Activated T-cell treated with anti-CD3 and anti-CD28 coated beads for 4 hours (primary cell): Measurements from ENCODE around the gene CCDC146.
"Not testable (repeated sequence)": the region's sequence is repeated elsewhere in the genome, so short reads cannot be mapped to it uniquely, and the experiment has no call there.

Experiments
- DNase-seq: peaks from one replicate; pipeline ENCODE4 v3.0.0-alpha.2; 2020

Gene CCDC146, protein sequence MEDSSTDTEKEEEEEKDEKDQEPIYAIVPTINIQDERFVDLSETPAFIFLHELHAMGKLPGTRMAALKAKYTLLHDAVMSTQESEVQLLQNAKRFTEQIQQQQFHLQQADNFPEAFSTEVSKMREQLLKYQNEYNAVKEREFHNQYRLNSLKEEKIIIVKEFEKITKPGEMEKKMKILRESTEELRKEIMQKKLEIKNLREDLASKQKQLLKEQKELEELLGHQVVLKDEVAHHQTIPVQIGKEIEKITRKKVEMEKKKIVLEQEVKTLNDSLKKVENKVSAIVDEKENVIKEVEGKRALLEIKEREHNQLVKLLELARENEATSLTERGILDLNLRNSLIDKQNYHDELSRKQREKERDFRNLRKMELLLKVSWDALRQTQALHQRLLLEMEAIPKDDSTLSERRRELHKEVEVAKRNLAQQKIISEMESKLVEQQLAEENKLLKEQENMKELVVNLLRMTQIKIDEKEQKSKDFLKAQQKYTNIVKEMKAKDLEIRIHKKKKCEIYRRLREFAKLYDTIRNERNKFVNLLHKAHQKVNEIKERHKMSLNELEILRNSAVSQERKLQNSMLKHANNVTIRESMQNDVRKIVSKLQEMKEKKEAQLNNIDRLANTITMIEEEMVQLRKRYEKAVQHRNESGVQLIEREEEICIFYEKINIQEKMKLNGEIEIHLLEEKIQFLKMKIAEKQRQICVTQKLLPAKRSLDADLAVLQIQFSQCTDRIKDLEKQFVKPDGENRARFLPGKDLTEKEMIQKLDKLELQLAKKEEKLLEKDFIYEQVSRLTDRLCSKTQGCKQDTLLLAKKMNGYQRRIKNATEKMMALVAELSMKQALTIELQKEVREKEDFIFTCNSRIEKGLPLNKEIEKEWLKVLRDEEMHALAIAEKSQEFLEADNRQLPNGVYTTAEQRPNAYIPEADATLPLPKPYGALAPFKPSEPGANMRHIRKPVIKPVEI

GRCh38 chr7:77121860-77122681, at the start of gene CCDC146:
TSS of gene CCDC146 (plus strand) at chr7:77122615. CDS start at chr7:77167669, 45,054 bp downstream.
- DNase-seq, result peak; percentile 89

- not testable (repeated sequence) for DNase-seq
Measured at GRCh38 chr7:77074786-77075396, 47.5 kb upstream of the CCDC146 start.

GRCh38 chr7:77077060-77077459, 45.4 kb upstream of the CCDC146 start:
- not testable (repeated sequence) for DNase-seq

DNA sequence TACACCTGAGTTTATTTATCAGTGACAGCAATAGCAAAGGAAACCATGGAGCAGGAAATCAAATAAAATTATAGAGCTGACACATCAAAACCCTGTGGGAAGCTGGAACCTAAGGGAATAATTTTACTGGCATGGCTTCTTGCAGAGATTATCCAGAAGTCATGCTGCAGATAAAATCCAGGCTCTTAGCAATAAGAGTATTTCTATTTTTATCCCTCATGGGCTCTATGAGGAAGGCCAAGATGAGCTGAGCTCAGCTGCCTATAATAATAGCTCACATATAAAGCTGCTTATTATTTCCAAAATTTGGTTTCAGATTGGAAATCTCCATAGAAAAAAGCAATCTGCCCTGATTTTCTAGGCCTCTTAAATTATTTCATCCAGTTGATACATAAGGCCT, 43.3 kb upstream of the CCDC146 start:
- DNase-seq, result not testable (repeated sequence)

- not testable (repeated sequence) for DNase-seq
Measured at GRCh38 chr7:77079624-77080023, 42.8 kb upstream of the CCDC146 start.

GRCh38 chr7:77080236-77080635, 42.2 kb upstream of the CCDC146 start:
- DNase-seq, result not testable (repeated sequence)

DNA sequence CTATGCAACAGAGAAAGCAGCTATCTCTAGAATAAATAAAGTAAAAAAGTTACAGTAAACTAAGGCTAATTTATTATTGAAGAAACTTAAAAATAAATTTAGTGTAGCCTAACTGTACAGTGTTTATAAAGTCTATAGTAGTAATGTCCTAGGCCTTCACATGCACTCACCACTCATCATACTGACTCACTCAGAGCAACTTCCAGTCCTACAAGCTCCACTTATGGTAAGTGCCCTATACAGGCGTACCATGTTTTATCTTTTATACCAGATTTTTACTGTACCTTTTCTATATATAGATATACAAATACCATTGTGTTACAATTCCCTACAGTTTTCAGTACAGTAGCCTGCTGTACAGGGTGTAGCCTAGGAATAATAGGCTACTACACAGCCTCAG, 40.2 kb upstream of the CCDC146 start:
- DNase-seq, result not testable (repeated sequence)

DNA sequence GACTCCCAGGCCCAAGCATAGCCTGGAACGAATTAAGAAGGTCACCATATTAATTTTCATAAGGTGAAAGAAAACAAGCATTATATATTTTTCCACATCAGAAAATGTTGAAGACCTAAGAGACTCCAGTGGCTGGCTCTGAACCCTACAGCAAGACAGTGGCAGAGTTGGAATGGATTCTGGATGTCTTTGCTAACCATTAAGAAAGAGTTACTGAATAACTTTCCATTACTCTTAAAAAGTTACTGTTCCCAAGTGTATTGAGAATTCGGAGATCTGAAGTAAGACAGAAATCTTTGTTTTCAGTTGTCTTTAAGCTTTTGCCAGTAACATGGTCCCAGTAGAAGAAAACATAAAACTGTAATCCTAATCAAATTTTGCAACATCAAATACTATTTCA, 30.1 kb upstream of the CCDC146 start:
- not testable (repeated sequence) for DNase-seq

DNA sequence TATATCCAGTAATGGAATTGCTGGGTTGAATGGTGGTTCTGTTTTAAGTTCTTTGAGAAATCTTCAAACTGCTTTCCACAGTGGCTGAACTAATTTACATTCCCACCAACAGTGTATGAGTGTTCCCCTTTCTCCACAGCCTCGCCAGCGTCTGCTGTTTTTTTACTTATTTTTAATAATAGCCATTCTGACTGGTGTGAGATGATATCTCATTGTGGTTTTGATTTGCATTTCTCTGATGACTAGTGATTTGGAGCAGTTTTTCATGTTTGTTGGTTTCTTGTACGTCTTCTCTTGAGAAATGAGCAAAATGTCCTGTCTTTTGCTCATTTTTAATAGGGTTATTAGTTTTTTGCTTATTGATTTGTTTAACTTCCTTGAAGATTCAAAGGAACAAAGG, 21.9 kb upstream of the CCDC146 start:
- DNase-seq, result not testable (repeated sequence)

DNA sequence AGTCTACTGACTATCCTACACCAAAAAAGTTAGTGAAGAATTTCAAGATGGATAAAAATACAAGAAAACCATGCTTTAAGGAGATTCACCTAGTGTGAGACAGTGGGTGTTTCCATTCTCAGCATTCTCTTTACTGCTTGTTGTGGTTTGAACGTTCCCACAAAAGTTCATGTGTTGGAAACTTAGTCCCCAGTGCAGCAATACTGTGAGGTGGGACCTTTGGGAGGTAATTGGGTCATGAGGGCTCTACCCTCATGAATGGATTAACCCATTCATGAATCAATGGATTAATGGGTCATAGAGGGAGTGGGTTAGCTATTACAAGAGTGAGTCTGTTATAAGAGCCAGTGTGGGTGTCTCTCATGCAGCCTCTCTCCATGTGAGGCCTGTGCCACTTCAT, 21.2 kb upstream of the CCDC146 start:
- DNase-seq, result not testable (repeated sequence)

- DNase-seq, result not testable (repeated sequence)
Measured at GRCh38 chr7:77102671-77103070, 19.7 kb upstream of the CCDC146 start.

DNA sequence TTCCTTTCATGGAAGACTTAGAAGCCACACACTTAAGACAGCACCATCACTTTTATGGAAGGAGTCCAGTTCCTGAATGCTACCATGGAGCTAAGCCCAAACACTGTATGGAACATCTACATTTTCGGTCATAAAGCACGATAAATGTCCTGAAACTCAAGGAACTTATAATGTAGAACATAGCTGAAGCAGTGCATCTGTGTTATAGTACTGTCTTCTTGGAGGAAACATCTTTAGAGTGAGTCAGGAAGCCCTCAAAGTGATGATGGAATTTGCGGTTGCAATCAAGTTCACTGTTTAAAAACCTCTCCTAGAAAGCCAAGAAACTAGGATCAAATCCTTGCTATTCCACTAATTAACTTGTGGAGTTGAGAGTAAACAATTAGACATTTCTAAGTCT, 16.5 kb upstream of the CCDC146 start:
- not testable (repeated sequence) for DNase-seq

GRCh38 chr7:77107659-77108058, 14.8 kb upstream of the CCDC146 start:
- not testable (repeated sequence) for DNase-seq

DNA sequence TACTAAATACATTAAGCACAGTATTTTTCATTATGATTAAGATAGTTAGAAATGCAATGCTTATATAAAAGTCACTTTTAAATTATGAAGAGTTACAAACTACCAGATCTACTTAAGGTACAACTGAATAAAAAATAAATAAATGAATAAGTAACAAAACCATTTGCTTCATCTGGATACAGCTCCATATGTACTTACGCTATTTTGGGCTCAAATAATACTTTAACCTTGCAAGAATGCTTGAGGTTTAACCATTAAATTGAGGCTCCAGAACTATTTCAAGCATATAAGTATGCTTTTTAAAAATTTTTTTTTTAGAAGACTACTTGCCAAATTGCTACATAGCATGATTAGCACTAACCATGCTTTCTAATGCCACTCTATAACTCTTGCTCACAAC, 14.1 kb upstream of the CCDC146 start:
- DNase-seq, result not testable (repeated sequence)

GRCh38 chr7:77112719-77113306, 9.6 kb upstream of the CCDC146 start:
- not testable (repeated sequence) for DNase-seq

DNA sequence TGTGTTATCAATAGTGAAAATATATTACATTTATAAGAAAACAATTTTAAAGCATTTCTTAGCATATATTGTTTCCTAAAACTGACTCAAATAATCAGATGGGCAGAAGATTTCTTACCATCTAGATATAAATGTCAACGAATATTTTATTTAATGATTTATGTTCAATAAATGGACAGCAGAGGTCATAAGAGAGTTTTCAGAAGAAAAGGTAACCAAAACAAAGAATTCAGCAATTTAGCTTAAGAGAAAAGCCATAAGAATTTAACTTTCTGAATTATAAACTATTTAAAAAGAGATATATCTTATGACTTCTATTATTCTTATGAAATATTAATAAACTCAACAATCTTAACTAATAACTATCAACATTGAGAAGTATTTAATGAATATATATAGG, 3.1 kb downstream of the CCDC146 start:
- DNase-seq, result not testable (repeated sequence)

- not testable (repeated sequence) for DNase-seq
Measured at GRCh38 chr7:77127009-77127408, 4.6 kb downstream of the CCDC146 start.

- not testable (repeated sequence) for DNase-seq
Measured at GRCh38 chr7:77128582-77129410, 6.4 kb downstream of the CCDC146 start.

DNA sequence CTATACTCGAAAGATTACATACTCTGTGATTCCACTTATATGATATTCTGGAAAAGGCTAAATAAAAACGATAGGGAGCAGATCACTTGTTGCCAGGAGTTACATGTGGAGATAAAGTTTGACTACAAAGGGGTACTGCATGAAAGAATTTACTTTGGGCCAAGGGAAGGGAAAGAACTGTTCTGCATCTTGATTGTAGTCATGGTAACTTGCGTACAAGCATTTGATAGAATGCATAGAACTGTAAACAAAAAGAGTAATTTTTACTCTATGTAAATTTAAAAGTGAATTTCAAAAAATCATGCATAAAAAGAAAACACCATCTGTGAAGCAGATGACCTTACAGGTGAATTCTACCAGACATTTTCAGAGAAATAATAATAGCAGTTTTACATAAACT, 9.4 kb downstream of the CCDC146 start:
- not testable (repeated sequence) for DNase-seq

DNA sequence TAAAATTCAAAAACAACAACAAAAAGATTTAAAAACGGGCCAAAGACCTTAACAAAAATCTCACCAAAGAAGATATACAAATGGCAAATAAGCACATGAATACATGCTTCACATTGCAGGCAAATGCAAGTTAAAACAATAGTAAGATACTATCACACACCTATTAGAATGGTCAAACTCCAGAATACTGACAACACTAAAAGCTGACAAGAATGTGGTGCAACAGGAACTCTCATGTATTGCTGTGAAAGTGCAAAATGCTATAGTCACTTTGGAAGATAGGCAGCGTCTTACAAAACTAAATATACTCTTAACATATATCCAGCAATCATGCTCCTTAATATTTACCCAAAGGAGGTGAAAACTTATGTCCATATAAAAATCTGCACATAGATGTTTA, 16.3 kb downstream of the CCDC146 start:
- not testable (repeated sequence) for DNase-seq

DNA sequence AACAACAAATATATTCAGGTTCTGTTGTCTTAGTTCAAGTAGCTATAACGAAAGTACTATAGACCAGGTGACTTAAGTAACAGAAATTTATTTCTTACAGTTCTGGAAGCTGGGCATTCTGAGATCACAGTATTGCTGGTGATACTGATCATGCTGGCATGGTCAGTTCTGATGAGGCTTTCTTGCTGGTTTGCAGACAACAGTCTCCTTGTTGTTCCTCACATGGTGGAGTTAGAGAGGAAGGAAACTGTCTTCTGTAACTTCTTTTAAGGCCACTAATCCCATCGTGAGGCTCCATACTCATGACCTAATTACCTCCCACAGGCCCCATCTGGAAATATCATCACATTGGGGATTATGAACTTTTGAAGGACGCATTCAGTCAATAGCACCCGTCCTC, 17.9 kb downstream of the CCDC146 start:
- not testable (repeated sequence) for DNase-seq
